ENCODE measurements around the gene ERC2. TPM values are rescaled to one million over a fixed set of nuclear protein-coding genes. Genes with fewer than 3 reads are reported as not detected.

Gene ERC2
- total and polyA plus RNA-seq, 2 of the 8 experiments (the other 6 are each of a cell fraction or from before 2014, with no cell fraction given), result 16.4 to 22.8 TPM

- no peak for TF ChIP-seq CTBP2 (IDR thresholded peaks at IDR 0.05; ENCODE audit: borderline replicate concordance, insufficient read depth, insufficient read length, low read length)
- no peak for TF ChIP-seq EZH2 (IDR thresholded peaks at IDR 0.05; ENCODE audit: low read depth, low read length, severe bottlenecking)
- no peak for TF ChIP-seq MAFK (IDR thresholded peaks at IDR 0.05; ENCODE audit: low read depth, low read length)
These were observed 593.2 kb downstream of the ERC2 start (continued) for GRCh38 chr3:55875113-55875512.

Measured in H1 (cell line).